H1 (cell line): ENCODE data around the gene BRSK2. TPM values are rescaled to one million over a fixed set of nuclear protein-coding genes. Genes with fewer than 3 reads are reported as not detected.

Experiments
- GABPA ChIP-seq: IDR thresholded peaks from 2 replicates; pipeline ENCODE4 v1.6.1; 2011; ENCODE audit warnings: mild to moderate bottlenecking, low read length, moderate library complexity, borderline replicate concordance; ENCODE audit not compliant: insufficient read depth
- RAD21 ChIP-seq, 2 experiments: IDR thresholded peaks in 1 of 2; conservative IDR thresholded peaks in 1 of 2; 2 replicates each; pipeline ENCODE4 v1.6.1; 2011; ENCODE audit warnings: low read depth in 2 of 2, low read length in 2 of 2, improper control_type of control experiment in 1 of 2, inconsistent platforms in 1 of 2, mild to moderate bottlenecking in 1 of 2, moderate library complexity in 1 of 2
- SIRT6 ChIP-seq: IDR thresholded peaks from one replicate; pipeline ENCODE4 v1.7.1; 2012; ENCODE audit warnings: low read length, inconsistent platforms
- polyA plus RNA-seq, 7 experiments: library from polyadenylated mRNA; depleted of rRNA in 3 of 7; stranded (reverse) in 5 of 7; unstranded in 2 of 7; fragments of >200 nt in 5 of 7; fragments of 200-250 nt in 2 of 7; gene quantifications; 1 replicate in 5 of 7; 2 replicates in 1 of 7; 4 replicates in 1 of 7; pipeline versions ENCODE4 v1.2.1 to v1.2.3, GENCODE V29; 2011 to 2013; ENCODE audit warnings: missing spikeins in 2 of 7, mixed read lengths in 2 of 7
- total RNA-seq: library from RNA; stranded (reverse); fragmentation: NEBNext Ultra II Directional; extraction: Animal tissue kit (Norgen Biotek cat#: 25700); gene quantifications from 2 replicates; pipeline ENCODE4 v1.2.1, GENCODE V29; 2021
- TF ChIP-seq, protein P1 (sequence below): fragments of 300-600 bp; sonication (generic); IDR thresholded peaks from 2 replicates; pipeline ENCODE4 v1.7.1; 2012; ENCODE audit warnings: low read length, moderate library complexity, mild to moderate bottlenecking, inconsistent platforms; ENCODE audit not compliant: insufficient replicate concordance

BRSK2 gene
- total and polyA plus RNA-seq, 2 of the 8 experiments (the other 6 are each of a cell fraction or from before 2014, with no cell fraction given), result 17.3 to 27.1 TPM

GRCh38 chr11:1482581-1483444, 93.1 kb downstream of the BRSK2 start (continued):
- TF ChIP-seq, protein P1, sequence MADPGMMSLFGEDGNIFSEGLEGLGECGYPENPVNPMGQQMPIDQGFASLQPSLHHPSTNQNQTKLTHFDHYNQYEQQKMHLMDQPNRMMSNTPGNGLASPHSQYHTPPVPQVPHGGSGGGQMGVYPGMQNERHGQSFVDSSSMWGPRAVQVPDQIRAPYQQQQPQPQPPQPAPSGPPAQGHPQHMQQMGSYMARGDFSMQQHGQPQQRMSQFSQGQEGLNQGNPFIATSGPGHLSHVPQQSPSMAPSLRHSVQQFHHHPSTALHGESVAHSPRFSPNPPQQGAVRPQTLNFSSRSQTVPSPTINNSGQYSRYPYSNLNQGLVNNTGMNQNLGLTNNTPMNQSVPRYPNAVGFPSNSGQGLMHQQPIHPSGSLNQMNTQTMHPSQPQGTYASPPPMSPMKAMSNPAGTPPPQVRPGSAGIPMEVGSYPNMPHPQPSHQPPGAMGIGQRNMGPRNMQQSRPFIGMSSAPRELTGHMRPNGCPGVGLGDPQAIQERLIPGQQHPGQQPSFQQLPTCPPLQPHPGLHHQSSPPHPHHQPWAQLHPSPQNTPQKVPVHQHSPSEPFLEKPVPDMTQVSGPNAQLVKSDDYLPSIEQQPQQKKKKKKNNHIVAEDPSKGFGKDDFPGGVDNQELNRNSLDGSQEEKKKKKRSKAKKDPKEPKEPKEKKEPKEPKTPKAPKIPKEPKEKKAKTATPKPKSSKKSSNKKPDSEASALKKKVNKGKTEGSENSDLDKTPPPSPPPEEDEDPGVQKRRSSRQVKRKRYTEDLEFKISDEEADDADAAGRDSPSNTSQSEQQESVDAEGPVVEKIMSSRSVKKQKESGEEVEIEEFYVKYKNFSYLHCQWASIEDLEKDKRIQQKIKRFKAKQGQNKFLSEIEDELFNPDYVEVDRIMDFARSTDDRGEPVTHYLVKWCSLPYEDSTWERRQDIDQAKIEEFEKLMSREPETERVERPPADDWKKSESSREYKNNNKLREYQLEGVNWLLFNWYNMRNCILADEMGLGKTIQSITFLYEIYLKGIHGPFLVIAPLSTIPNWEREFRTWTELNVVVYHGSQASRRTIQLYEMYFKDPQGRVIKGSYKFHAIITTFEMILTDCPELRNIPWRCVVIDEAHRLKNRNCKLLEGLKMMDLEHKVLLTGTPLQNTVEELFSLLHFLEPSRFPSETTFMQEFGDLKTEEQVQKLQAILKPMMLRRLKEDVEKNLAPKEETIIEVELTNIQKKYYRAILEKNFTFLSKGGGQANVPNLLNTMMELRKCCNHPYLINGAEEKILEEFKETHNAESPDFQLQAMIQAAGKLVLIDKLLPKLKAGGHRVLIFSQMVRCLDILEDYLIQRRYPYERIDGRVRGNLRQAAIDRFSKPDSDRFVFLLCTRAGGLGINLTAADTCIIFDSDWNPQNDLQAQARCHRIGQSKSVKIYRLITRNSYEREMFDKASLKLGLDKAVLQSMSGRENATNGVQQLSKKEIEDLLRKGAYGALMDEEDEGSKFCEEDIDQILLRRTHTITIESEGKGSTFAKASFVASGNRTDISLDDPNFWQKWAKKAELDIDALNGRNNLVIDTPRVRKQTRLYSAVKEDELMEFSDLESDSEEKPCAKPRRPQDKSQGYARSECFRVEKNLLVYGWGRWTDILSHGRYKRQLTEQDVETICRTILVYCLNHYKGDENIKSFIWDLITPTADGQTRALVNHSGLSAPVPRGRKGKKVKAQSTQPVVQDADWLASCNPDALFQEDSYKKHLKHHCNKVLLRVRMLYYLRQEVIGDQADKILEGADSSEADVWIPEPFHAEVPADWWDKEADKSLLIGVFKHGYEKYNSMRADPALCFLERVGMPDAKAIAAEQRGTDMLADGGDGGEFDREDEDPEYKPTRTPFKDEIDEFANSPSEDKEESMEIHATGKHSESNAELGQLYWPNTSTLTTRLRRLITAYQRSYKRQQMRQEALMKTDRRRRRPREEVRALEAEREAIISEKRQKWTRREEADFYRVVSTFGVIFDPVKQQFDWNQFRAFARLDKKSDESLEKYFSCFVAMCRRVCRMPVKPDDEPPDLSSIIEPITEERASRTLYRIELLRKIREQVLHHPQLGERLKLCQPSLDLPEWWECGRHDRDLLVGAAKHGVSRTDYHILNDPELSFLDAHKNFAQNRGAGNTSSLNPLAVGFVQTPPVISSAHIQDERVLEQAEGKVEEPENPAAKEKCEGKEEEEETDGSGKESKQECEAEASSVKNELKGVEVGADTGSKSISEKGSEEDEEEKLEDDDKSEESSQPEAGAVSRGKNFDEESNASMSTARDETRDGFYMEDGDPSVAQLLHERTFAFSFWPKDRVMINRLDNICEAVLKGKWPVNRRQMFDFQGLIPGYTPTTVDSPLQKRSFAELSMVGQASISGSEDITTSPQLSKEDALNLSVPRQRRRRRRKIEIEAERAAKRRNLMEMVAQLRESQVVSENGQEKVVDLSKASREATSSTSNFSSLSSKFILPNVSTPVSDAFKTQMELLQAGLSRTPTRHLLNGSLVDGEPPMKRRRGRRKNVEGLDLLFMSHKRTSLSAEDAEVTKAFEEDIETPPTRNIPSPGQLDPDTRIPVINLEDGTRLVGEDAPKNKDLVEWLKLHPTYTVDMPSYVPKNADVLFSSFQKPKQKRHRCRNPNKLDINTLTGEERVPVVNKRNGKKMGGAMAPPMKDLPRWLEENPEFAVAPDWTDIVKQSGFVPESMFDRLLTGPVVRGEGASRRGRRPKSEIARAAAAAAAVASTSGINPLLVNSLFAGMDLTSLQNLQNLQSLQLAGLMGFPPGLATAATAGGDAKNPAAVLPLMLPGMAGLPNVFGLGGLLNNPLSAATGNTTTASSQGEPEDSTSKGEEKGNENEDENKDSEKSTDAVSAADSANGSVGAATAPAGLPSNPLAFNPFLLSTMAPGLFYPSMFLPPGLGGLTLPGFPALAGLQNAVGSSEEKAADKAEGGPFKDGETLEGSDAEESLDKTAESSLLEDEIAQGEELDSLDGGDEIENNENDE, result no peak
- TF ChIP-seq RAD21 (IDR thresholded peaks at IDR 0.05 in 1 of 2, conservative IDR thresholded peaks at IDR 0.05 in 1 of 2; ENCODE audit: low read depth in 2 of 2, low read length in 2 of 2) (peak; percentile 32 to 43; a peak in 3 of 4 replicates), SIRT6 (no peak), GABPA (peak; percentile 58; the same call in 1 of the 2 replicates)
